A549 (cell line): Measurements from ENCODE around the gene MTA3.

ENCODE experiments used
- KDM5A ChIP-seq: fragments of 200-600 bp; sonication (generic); IDR thresholded peaks from 2 replicates; pipeline ENCODE4 v1.6.1; 2016; ENCODE audit warnings: antibody characterized with exemption, mild to moderate bottlenecking
- POLR2A ChIP-seq: IDR thresholded peaks from 2 replicates; pipeline ENCODE4 v1.6.1; 2012; ENCODE audit warnings: mild to moderate bottlenecking, low read length
- RARB ChIP-seq: fragments of 250-450 bp; sonication (Bioruptor Pico); IDR thresholded peaks from 2 replicates; pipeline ENCODE4 v1.8.0; 2021; ENCODE audit warnings: mild to moderate bottlenecking, moderate library complexity
- TF ChIP-seq, protein P1 (sequence below): fragments of >200 bp; sonication (Bioruptor Twin); formaldehyde crosslinking; IDR thresholded peaks from 3 replicates; pipeline ENCODE4 v1.5.1; 2016
- TF ChIP-seq, protein P2 (sequence below): fragments of 200-600 bp; sonication (generic); IDR thresholded peaks from 2 replicates; pipeline ENCODE4 v1.6.1; 2016; ENCODE audit warnings: antibody characterized with exemption, mild to moderate bottlenecking, moderate library complexity
- TF ChIP-seq, protein P3 (sequence below): fragments of 450-650 bp; IDR thresholded peaks from 2 replicates; pipeline ENCODE4 v1.6.1; 2014; ENCODE audit warnings: antibody characterized with exemption

DNA sequence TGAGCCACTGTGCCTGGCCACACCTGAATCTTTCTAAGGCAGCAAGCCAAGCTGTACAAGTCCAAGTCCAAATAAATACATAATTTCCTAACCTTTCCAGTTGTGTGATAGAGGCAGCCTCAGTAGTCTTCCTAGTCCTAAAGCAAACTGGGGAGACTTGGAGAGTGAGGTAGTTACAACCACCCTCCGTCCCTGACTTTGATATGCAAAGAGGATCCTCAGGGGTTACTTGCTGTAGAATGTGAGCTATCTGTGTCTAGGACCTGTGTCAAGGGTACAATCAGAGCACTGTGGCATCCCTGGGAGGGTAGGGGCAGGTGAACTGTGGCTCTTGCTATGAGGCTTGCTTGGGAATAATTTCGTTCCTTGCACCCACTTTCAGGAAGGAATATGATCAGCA is 46.4 kb upstream of the MTA3 start:
- TF ChIP-seq, protein P1, sequence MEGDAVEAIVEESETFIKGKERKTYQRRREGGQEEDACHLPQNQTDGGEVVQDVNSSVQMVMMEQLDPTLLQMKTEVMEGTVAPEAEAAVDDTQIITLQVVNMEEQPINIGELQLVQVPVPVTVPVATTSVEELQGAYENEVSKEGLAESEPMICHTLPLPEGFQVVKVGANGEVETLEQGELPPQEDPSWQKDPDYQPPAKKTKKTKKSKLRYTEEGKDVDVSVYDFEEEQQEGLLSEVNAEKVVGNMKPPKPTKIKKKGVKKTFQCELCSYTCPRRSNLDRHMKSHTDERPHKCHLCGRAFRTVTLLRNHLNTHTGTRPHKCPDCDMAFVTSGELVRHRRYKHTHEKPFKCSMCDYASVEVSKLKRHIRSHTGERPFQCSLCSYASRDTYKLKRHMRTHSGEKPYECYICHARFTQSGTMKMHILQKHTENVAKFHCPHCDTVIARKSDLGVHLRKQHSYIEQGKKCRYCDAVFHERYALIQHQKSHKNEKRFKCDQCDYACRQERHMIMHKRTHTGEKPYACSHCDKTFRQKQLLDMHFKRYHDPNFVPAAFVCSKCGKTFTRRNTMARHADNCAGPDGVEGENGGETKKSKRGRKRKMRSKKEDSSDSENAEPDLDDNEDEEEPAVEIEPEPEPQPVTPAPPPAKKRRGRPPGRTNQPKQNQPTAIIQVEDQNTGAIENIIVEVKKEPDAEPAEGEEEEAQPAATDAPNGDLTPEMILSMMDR: no peak
- TF ChIP-seq KDM5A (no peak), RARB (CRISPR knock-in tag) (no peak), POLR2A (no peak)
- TF ChIP-seq, protein P2, sequence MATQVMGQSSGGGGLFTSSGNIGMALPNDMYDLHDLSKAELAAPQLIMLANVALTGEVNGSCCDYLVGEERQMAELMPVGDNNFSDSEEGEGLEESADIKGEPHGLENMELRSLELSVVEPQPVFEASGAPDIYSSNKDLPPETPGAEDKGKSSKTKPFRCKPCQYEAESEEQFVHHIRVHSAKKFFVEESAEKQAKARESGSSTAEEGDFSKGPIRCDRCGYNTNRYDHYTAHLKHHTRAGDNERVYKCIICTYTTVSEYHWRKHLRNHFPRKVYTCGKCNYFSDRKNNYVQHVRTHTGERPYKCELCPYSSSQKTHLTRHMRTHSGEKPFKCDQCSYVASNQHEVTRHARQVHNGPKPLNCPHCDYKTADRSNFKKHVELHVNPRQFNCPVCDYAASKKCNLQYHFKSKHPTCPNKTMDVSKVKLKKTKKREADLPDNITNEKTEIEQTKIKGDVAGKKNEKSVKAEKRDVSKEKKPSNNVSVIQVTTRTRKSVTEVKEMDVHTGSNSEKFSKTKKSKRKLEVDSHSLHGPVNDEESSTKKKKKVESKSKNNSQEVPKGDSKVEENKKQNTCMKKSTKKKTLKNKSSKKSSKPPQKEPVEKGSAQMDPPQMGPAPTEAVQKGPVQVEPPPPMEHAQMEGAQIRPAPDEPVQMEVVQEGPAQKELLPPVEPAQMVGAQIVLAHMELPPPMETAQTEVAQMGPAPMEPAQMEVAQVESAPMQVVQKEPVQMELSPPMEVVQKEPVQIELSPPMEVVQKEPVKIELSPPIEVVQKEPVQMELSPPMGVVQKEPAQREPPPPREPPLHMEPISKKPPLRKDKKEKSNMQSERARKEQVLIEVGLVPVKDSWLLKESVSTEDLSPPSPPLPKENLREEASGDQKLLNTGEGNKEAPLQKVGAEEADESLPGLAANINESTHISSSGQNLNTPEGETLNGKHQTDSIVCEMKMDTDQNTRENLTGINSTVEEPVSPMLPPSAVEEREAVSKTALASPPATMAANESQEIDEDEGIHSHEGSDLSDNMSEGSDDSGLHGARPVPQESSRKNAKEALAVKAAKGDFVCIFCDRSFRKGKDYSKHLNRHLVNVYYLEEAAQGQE: no peak
- TF ChIP-seq, protein P3, sequence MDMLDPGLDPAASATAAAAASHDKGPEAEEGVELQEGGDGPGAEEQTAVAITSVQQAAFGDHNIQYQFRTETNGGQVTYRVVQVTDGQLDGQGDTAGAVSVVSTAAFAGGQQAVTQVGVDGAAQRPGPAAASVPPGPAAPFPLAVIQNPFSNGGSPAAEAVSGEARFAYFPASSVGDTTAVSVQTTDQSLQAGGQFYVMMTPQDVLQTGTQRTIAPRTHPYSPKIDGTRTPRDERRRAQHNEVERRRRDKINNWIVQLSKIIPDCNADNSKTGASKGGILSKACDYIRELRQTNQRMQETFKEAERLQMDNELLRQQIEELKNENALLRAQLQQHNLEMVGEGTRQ: no peak
